Embryonic facial prominence (tissue), 1 donor: Measurements from ENCODE around the gene SPDYE2.
"Not testable (repeated sequence)": the region's sequence is repeated elsewhere in the genome, so short reads cannot be mapped to it uniquely, and the experiment has no call there.

Experiments
- DNase-seq: peaks from one replicate; pipeline ENCODE4 v3.0.0-alpha.2; 2016; ENCODE audit errors: extremely low spot score

The SPDYE2 gene

DNA sequence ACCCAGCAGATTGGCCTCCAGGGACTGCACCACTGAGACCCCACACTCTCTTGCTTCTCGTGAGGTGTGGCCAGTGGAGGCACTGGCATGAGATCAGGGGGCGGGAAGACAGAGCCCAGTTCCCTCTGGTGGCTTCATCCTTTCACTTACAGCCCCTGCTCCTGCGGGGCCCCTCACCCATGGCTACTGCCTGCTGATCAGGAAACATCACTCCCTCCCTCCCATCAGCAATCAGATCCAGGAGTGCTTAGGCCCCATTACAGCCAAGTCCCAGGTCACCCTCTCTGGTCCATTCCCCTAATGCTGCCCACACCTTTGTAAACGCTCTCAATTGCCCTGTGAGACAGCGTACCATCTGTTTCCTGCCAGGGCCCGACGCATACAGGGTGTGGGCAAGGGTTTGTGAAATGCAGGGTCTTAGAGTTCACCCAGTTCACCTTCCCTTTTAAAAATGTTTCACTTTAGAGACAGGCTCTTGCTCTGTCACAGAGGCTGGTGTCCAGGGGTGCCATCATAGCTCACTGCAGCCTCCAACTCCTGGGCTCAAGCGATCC is 15.9 kb upstream of the SPDYE2 start:
- not testable (repeated sequence) for DNase-seq

DNA sequence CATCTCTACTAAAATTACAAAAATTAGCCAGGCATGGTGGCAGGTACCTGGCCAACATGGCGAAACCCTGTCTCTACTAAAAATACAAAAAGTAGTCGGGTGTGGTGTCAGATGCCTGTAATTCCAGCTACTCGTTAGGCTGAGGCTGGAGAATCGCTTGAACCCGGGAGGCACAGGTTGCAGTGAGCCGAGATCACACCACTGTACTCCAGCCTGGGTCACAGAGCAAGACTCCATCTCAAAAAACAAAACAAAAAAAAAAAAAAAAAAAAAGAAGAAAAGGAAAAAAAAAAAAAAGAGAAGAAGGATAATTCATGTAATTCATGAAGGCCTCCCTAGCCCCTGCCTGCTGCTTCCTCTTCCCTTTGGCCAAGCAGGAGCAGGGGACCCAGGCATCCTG is 10.4 kb upstream of the SPDYE2 start:
- DNase-seq: not testable (repeated sequence)

- not testable (repeated sequence) for DNase-seq
Observed at GRCh38 chr7:102542083-102542482, 8.9 kb upstream of the SPDYE2 start.

GRCh38 chr7:102542771-102543170 is 8.3 kb upstream of the SPDYE2 start:
- not testable (repeated sequence) for DNase-seq

DNA sequence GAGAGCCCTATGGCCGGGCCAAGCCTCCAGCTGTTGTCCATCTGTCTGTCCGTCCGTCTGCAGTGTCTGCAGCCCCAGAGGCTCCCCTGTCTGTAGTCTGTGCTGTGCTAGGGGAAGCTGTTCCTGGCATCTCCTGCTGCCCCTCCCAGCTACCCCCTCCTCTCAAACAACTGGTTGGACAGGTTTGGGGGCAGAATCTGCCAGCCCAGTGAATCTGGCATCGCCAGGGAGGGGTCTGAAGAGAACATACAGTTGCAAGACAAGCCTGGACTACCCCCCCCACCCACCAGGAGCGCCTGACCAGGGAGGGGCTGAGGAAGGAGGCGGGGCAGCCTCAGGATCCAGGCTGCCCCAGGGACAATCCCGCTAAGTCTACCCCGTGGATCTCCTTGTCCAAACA is 7.4 kb upstream of the SPDYE2 start, which contains the start of gene UPK3BL2:
Gene UPK3BL2, minus strand, starts transcription at position 101 of the 400 bp plus-strand sequence. Its CDS starts 60 bp downstream, at position 41.
- DNase-seq: not testable (repeated sequence)

DNA sequence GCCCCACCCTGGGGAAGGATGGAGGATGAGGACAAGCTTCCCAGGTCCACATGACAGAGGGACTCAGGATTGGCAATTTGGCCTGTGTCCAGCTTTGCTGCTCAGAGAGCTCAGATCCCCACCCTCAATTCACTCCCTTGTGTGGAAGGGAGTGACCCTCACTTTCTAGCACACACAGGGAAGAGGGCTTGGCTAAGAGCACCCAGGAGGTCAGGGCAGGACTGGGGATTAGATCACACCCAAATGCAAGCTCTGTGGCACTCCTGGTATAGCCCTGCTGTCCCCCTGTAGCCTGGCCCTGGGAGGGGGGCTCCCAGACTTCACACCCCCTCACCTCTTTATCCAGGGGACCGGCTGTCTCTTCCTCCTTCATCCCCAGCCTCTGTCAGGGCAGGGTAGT is 6.7 kb upstream of the SPDYE2 start:
- not testable (repeated sequence) for DNase-seq

DNA sequence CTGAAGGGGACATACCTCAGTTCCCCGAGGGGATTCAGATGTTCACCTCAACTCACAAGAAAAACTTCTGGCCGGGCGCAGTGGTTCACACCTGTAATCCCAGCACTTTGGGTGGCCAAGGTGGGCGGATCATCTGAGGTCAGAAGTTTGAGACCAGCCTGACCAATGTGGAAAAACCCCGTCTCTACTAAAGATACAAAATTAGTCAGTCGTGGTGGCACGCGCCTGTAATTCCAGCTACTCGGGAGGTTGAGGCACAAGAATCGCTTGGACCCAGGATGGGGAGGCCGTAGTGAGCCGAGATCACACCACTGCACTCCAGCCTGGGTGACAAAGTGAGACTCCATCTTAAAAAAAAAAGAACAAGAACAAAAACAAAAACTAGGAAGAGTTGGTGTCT is 5.7 kb upstream of the SPDYE2 start:
- DNase-seq: not testable (repeated sequence)

DNA sequence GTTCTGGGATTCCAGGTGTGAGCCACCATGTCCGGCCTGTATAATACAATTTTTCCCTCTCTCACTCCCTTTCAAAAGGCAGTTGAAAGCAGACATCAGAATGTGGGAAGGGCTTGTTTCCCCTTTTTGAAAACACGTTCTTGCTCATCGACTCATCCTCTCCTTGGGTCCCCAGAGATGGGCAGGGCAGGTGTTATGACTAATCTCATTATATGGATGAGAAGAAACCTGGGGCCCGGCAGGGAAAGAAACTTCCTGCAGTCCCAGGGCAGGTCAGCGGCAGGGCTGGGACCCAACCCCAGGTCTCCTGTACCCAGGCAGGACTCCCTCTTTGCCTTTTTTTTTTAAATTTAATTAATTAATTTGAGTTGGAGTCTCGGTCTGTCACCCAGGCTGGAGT is 4.7 kb upstream of the SPDYE2 start:
- DNase-seq: not testable (repeated sequence)

- not testable (repeated sequence) for DNase-seq
Observed at GRCh38 chr7:102568620-102569019, 17.6 kb downstream of the SPDYE2 start.

- peak; percentile 43 for DNase-seq
Observed at GRCh38 chr7:102572261-102573239, 21.5 kb downstream of the SPDYE2 start, which contains the start of gene POLR2J3. Gene POLR2J3, minus strand, starts transcription at chr7:102572583. Its CDS starts 62 bp downstream, at chr7:102572521.

- not testable (repeated sequence) for DNase-seq
Observed at GRCh38 chr7:102574607-102575006, 23.6 kb downstream of the SPDYE2 start.

- DNase-seq: not testable (repeated sequence)
Observed at GRCh38 chr7:102576363-102576762, 25.3 kb downstream of the SPDYE2 start.

DNA sequence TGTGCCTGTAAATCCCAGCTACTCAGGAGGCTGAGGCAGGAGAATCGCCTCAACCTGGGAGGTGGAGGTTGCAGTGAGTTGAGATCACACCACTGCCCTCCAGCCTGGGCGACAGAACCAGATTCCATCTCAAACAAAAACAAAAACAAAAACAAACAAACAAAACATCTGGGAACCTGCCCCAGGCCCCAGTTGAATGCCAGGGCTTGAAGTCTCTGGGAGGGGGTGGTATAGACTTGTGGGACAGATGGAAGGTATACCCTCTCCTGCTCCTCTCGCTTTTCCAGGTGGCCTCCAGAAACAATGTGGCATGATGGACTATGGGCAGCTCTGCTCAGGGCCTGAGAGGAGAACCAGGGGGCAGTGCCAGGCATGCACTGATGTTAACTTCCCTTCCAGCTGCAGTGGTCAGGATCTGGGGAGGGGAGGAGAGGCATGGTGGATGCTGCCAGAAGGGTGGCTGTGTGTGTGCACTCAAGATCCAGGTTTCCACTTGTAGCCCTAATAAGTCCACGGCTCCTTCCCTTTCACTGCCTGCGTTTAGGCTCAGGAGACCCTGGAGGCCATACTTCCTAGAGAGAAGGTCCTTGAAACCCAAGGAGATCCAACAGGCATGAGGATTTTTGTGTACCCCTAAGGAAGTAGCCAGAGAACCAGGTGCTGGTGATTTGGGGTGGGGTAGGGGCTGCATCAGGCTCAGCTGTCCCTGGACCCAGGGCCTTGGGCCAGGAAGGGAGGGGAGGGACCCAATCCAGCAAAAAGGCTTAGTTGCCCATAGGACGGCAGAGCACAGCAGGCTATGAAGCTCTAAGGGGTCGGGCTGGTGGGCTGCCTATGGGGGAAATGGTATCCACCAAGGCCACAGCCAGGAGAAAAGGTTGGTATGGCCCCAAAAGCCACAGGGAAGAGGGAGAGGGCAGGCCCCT is 26.6 kb downstream of the SPDYE2 start:
- peak; percentile 3 for DNase-seq

DNA sequence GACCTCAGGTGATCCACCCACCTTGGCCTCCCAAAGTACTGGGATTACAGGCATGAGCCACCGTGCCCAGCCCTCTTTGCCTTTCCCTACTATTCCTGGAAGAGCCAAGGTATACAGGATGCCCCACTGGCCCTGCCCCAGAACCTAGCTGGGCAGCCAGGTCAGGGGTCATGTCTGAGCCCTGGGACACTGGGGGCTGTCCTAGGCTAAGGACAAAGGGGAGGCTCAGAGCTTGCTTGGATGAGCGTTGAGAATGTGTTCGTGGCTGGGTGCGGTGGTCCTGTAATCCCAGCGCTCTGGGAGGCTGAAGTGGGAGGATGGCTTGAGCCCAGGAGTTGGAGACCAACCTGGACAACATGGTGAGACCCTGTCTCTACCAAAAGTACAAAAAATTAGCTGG is 27.5 kb downstream of the SPDYE2 start:
- DNase-seq: not testable (repeated sequence)

DNA sequence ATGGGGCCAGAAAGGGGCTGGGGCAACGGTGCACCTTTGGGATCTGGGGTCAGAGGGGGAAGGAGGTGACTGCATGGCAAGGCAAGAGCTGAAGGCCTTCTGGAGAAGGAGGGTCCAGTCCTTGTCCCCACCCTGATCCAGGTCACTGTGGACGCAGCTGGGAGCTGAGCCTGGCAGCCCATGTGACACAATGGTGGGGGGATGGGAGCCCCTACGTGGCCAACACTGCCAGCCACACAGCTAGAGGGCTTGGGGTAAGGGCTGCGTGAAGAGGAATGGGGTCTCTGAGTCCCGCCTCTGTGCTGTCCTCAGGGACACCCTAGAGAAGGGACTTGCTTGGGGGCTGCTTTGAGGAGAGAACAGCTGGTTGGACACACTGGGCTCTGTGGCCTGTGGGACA is 30.7 kb downstream of the SPDYE2 start:
- DNase-seq: not testable (repeated sequence)

- DNase-seq: not testable (repeated sequence)
Observed at GRCh38 chr7:102583495-102583894, 32.5 kb downstream of the SPDYE2 start.

DNA sequence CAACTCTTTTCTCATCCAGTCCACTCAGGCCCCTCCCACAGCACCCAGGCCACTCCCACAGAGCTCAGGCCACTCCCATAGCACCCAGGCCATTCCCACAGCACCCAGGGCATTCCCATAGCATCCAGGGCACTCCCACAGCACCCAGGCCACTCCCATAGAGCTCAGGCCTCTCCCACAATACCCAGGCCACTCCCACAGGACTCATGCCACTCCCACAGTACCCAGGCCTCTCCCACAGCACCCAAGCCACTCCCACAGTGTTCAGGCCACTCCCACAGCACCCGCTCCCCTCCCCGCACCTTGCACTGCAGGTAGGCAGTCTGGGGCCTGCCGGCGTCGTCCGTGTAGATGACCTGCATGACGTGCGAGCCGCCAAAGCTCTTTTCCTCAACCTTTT is 38.8 kb downstream of the SPDYE2 start:
- not testable (repeated sequence) for DNase-seq

GRCh38 chr7:102592477-102593019 is 41.5 kb downstream of the SPDYE2 start:
- DNase-seq: not testable (repeated sequence)

GRCh38 chr7:102593637-102594334 is 42.8 kb downstream of the SPDYE2 start:
- DNase-seq: not testable (repeated sequence)

DNA sequence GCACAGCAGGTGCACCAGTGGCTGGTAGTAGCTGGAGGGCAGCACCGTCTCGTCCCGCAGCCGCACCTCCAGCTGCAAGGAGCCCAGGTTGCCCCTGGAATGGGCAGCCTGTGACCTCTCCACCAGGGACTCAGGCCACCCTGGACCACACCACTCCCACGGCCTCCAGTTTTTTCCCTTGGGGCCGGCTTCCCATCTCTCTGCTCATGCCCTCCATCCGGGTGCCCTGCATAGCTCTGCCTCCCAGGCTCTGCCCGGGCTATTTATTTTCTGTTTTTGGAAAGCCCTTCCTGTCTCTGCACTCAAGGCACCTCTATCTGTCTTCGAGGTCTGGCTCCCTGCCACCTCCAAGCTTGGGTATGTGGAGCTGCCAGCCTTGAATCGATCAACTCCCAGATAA is 45.0 kb downstream of the SPDYE2 start:
- DNase-seq: not testable (repeated sequence)
